GM12865 (cell line): ENCODE measurements around the gene MPPED1.

Experiments used
- DNase-seq: peaks from one replicate; pipeline ENCODE4 v3.0.0; 2010; ENCODE audit warnings: low read depth
- H3K4me3 ChIP-seq: 2 replicates; pipeline ENCODE4 v1.5.1; 2011; ENCODE audit warnings: mild to moderate bottlenecking, low read depth, low read length, control low read depth
- TF ChIP-seq, protein P1 (sequence below): IDR thresholded peaks from 2 replicates; pipeline ENCODE4 v1.5.1; 2011; ENCODE audit warnings: low read length, control low read depth, low read depth, inconsistent platforms; ENCODE audit not compliant: insufficient read depth; ENCODE audit errors: missing control alignments

MPPED1 gene

DNA sequence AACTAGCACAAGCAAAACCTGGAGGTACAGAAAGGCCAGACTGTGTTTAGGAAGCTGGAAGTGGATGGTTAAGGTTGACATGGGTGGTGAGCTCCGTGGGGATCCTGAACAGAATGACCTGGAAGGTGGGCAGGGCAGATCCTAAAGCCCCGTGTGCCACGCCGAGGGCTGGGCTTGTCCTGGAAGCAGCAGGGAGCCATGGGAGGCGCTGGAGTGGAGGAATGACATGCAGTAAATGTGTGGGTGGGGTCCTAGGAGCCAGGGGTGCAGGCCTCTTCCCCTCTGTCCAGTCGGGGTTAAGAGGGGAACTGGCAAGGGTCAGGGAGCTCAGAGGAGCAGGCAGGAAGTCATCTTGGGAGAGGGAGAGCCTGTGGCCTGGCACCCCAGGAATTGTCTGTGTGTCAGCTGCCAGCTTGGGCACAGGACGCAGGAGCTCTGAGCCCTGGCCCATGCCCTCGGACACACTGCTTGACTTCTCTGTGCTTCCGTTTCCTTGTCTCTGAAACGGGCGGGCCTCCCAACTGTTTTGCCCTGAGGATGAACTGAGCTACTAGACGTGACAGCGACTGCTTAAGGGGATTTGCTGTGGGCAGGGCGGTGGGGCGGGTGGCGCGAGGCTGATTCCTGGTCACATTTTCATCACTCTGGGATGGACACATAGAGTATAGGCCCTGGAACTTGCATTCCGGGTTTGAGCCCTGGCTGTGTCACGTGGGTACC is 75.7 kb downstream of the MPPED1 start:
- TF ChIP-seq, protein P1, sequence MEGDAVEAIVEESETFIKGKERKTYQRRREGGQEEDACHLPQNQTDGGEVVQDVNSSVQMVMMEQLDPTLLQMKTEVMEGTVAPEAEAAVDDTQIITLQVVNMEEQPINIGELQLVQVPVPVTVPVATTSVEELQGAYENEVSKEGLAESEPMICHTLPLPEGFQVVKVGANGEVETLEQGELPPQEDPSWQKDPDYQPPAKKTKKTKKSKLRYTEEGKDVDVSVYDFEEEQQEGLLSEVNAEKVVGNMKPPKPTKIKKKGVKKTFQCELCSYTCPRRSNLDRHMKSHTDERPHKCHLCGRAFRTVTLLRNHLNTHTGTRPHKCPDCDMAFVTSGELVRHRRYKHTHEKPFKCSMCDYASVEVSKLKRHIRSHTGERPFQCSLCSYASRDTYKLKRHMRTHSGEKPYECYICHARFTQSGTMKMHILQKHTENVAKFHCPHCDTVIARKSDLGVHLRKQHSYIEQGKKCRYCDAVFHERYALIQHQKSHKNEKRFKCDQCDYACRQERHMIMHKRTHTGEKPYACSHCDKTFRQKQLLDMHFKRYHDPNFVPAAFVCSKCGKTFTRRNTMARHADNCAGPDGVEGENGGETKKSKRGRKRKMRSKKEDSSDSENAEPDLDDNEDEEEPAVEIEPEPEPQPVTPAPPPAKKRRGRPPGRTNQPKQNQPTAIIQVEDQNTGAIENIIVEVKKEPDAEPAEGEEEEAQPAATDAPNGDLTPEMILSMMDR = no peak
- no peak overlapping the region for H3K4me3 ChIP-seq

DNA sequence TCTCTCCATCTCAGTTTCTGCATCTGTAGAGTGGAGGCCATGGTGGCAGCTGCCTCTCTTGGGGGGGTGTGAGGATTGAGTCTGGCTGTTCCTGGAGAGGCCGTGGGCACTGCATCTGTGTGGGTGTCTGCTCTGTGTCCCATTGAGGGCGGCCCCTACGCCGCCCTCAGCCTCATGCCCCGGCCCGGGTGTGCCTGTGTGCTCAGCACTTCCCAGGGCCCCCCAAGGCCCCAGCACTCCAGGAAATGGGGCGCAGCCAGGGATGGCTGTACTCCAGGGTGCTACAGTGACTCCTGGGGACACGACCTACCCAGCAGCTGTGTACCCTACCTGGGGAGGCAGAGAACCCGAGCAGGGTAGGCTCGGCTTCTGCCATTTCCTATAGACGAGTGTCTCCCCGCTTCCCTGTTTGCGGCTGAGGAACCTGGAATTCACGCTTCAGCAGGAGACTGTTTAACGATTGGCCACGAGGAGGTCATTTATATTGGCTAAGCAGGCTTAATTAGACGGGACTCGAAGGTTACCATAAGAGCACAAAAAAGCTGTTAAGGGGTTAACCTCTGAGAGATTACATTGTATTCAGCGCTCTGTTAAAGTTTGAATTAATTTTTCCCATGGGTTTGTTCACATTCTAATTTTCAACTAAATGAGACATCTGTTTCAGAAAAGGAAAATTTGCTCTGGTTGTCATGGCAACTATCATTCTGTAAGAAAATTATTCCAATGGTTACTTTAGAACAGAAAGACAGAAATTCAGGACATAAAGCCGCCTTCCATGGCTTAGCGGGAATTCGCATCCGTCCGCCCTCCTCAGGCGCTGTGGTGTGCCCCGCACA is 76.4 kb downstream of the MPPED1 start:
- no peak for DNase-seq
- TF ChIP-seq, protein P1 = no peak
- no peak overlapping the region for H3K4me3 ChIP-seq

More for the DNA sequence above, 75.7 kb downstream of the MPPED1 start:
- no peak for DNase-seq

DNA sequence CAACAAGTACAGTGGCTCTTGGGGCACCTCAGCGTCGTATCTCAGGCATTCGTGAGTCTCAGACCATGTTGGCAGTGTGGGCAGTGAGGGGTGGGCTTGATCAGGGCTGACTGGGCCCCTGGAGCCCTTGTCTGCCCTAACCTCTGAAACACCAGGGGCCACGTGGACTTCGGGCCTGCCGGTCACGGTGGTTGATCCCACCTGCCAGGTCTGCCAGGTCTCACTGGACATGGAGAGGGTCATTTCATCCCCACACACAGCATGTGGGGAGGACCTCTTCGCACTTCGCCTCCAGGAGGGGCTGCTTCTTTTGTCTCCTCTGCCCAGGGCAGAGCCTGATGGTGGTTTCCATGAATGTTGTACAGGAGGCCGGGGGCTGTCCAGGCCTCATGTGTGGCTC is 77.1 kb downstream of the MPPED1 start:
- no peak for DNase-seq
- TF ChIP-seq, protein P1 = no peak
- no peak overlapping the region for H3K4me3 ChIP-seq

DNA sequence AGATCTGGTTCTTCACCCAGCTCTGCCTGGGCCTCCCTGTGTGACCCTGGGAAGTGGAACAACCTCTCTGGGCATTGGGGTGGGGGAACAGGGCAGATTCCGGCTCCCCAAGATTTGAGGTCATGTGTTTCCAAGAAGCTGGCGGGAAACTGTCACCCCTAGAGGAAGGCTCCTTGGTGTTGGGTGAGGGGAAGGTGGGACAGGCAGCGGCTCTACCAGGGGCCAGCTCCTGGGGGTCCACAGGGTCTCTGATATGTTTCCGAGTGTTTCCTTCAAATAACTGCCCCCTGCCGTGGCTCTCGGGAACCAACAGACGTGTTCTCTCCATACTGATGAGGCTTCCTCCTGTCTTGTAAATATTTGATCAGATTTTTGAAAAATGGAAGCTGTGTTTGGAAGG is 78.5 kb downstream of the MPPED1 start:
- DNase-seq = no peak
- H3K4me3 ChIP-seq = no peak overlapping the region
- TF ChIP-seq, protein P1 = no peak

DNA sequence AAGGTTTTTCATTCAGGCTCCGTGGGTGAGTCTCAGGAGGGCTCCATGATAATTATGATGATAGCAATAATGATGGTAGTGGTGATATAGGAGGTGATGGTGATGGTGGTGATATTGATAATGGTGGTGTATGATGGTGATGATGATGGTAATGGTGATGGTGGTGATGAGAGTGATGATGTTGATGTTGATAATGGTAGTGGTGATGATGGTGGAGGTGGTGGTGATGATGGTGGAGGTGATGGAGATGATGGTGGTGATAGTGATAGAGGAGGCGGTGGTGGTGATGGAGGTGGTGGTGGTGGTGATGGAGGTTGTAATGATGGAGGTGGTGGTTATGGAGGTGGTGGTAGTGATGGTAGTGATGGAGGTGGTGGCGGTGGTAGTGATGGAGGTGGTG is 79.4 kb downstream of the MPPED1 start:
- no peak for DNase-seq
- no peak overlapping the region for H3K4me3 ChIP-seq
- TF ChIP-seq, protein P1 = no peak

DNA sequence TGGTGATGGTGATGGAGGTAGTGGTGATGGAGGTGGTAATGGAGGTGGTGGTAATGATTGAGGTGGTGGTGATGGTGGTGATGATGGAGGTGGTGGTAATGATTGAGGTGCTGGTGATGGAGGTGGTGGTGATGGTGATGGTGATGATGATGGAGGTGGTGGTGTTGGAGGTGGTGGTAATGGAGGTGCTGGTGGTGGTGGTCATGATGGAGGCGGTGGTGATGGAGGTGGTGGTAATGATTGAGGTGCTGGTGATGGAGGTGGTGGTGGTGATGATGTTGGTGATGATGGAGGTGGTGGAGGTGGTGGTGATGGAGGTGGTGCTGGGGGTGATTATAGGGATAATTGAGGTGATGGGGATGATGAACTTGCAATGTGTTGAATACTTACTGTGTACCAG is 79.9 kb downstream of the MPPED1 start:
- no peak for DNase-seq
- TF ChIP-seq, protein P1 = no peak
- no peak overlapping the region for H3K4me3 ChIP-seq
